GM23338 (cell line): ENCODE results near the gene MKLN1.

Experiments used
- CREB1 ChIP-seq: fragments of 250-450 bp; sonication (Bioruptor Pico); IDR thresholded peaks from 2 replicates; pipeline ENCODE4 v1.5.0; 2020; ENCODE audit warnings: low read depth, mild to moderate bottlenecking, moderate library complexity
- EZH2 ChIP-seq: fragments of 200-600 bp; sonication (generic); IDR thresholded peaks from one replicate; pipeline ENCODE4 v1.8.0; 2017; ENCODE audit warnings: antibody characterized with exemption, mild to moderate bottlenecking, low read depth; ENCODE audit not compliant: unreplicated experiment
- EZH2phosphoT487 ChIP-seq: fragments of 200-600 bp; sonication (generic); IDR thresholded peaks from one replicate; pipeline ENCODE4 v1.8.1; 2018; ENCODE audit warnings: antibody characterized with exemption; ENCODE audit not compliant: unreplicated experiment
- JUNB ChIP-seq: IDR thresholded peaks from one replicate; pipeline ENCODE4 v1.6.1; 2016; ENCODE audit warnings: antibody characterized with exemption; ENCODE audit not compliant: unreplicated experiment
- NANOG ChIP-seq: IDR thresholded peaks from 2 replicates; pipeline ENCODE4 v1.6.1; 2016; ENCODE audit warnings: antibody characterized with exemption, borderline replicate concordance
- POLR2AphosphoS5 ChIP-seq: IDR thresholded peaks from 2 replicates; pipeline ENCODE4 v1.6.1; 2016; ENCODE audit warnings: antibody characterized with exemption, low read depth
- STAT1 ChIP-seq: IDR thresholded peaks from one replicate; pipeline ENCODE4 v1.6.1; 2016; ENCODE audit warnings: antibody characterized with exemption; ENCODE audit not compliant: unreplicated experiment
- ZNF114 ChIP-seq: fragments of 250-450 bp; sonication (Bioruptor Pico); IDR thresholded peaks from 2 replicates; pipeline ENCODE4 v1.5.0; 2020; ENCODE audit warnings: mild to moderate bottlenecking, moderate library complexity
- ZNF331 ChIP-seq: fragments of 250-450 bp; sonication (Bioruptor Pico); IDR thresholded peaks from 2 replicates; pipeline ENCODE4 v1.5.0; 2020; ENCODE audit warnings: low read depth, mild to moderate bottlenecking, moderate library complexity
- TF ChIP-seq, protein P1 (sequence below), 2 experiments: fragments of 200-600 bp in 1 of 2; sonication (generic) in 1 of 2; conservative IDR thresholded peaks; 2 replicates each; pipeline versions ENCODE4 v1.5.1 to v1.6.1; 2016 to 2017; ENCODE audit warnings: antibody characterized with exemption in 2 of 2, low read depth in 2 of 2, mild to moderate bottlenecking in 2 of 2, moderate library complexity in 1 of 2
- TF ChIP-seq, protein P2 (sequence below): IDR thresholded peaks from 2 replicates; pipeline ENCODE4 v1.6.1; 2016; ENCODE audit warnings: antibody characterized with exemption
- TF ChIP-seq, protein P3 (sequence below): IDR thresholded peaks from one replicate; pipeline ENCODE4 v1.6.1; 2018; ENCODE audit warnings: antibody characterized with exemption; ENCODE audit not compliant: unreplicated experiment
- TF ChIP-seq, protein P4 (sequence below): fragments of 250-450 bp; sonication (Bioruptor Pico); IDR thresholded peaks from 2 replicates; pipeline ENCODE4 v1.5.0; 2020; ENCODE audit warnings: mild to moderate bottlenecking, moderate library complexity

DNA sequence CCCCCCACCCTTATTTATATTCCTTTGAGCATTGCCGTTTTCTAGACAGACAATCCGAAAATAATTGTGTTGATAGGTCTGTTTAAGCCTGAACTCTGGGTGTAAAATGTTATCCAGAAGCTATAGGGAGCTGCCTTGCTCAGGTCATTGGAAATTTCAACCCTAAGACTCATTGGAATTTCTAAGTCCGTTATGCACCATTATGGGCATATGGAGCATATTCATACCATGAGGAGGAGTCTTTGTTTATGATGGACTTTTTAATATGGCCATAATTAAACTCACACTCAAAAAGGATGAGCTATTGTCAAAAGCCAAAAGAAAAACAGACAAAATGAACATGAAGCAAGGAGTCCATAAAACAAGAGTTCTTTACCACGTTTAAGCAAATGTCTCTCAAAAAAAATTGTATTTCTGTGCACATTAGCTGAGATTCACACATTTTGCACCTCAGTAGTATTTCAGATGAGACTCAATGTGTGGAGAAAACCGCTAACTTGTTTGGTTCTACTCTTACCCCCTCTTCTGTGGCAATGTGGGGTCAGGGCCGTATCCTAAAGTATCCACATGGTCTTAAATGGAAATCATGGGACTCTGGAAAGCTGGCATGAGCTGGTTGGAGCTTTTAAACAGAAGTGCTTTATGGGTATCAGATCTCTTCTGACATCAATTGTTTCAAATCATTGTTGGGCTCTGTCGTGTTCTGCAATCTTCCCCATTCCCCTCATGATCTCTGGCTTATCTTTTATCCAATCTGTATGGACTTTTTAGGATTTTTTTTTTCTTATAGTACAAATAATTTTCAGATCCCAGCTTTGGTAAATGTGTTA is 168.2 kb downstream of the MKLN1 start:
- TF ChIP-seq POLR2AphosphoS5 (peak; percentile 59), EZH2 (no peak), EZH2phosphoT487 (no peak), CREB1 (CRISPR knock-in tag) (no peak), JUNB (no peak), ZNF114 (CRISPR knock-in tag) (no peak), ZNF331 (CRISPR knock-in tag) (no peak), STAT1 (no peak), NANOG (no peak)
- TF ChIP-seq, protein P1, sequence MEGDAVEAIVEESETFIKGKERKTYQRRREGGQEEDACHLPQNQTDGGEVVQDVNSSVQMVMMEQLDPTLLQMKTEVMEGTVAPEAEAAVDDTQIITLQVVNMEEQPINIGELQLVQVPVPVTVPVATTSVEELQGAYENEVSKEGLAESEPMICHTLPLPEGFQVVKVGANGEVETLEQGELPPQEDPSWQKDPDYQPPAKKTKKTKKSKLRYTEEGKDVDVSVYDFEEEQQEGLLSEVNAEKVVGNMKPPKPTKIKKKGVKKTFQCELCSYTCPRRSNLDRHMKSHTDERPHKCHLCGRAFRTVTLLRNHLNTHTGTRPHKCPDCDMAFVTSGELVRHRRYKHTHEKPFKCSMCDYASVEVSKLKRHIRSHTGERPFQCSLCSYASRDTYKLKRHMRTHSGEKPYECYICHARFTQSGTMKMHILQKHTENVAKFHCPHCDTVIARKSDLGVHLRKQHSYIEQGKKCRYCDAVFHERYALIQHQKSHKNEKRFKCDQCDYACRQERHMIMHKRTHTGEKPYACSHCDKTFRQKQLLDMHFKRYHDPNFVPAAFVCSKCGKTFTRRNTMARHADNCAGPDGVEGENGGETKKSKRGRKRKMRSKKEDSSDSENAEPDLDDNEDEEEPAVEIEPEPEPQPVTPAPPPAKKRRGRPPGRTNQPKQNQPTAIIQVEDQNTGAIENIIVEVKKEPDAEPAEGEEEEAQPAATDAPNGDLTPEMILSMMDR (conservative IDR thresholded peaks at IDR 0.05; ENCODE audit: low read depth in 2 of 2), result no peak
- TF ChIP-seq, protein P2, sequence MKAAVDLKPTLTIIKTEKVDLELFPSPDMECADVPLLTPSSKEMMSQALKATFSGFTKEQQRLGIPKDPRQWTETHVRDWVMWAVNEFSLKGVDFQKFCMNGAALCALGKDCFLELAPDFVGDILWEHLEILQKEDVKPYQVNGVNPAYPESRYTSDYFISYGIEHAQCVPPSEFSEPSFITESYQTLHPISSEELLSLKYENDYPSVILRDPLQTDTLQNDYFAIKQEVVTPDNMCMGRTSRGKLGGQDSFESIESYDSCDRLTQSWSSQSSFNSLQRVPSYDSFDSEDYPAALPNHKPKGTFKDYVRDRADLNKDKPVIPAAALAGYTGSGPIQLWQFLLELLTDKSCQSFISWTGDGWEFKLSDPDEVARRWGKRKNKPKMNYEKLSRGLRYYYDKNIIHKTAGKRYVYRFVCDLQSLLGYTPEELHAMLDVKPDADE, result no peak
- TF ChIP-seq, protein P3, sequence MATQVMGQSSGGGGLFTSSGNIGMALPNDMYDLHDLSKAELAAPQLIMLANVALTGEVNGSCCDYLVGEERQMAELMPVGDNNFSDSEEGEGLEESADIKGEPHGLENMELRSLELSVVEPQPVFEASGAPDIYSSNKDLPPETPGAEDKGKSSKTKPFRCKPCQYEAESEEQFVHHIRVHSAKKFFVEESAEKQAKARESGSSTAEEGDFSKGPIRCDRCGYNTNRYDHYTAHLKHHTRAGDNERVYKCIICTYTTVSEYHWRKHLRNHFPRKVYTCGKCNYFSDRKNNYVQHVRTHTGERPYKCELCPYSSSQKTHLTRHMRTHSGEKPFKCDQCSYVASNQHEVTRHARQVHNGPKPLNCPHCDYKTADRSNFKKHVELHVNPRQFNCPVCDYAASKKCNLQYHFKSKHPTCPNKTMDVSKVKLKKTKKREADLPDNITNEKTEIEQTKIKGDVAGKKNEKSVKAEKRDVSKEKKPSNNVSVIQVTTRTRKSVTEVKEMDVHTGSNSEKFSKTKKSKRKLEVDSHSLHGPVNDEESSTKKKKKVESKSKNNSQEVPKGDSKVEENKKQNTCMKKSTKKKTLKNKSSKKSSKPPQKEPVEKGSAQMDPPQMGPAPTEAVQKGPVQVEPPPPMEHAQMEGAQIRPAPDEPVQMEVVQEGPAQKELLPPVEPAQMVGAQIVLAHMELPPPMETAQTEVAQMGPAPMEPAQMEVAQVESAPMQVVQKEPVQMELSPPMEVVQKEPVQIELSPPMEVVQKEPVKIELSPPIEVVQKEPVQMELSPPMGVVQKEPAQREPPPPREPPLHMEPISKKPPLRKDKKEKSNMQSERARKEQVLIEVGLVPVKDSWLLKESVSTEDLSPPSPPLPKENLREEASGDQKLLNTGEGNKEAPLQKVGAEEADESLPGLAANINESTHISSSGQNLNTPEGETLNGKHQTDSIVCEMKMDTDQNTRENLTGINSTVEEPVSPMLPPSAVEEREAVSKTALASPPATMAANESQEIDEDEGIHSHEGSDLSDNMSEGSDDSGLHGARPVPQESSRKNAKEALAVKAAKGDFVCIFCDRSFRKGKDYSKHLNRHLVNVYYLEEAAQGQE, result no peak
- TF ChIP-seq, protein P4, sequence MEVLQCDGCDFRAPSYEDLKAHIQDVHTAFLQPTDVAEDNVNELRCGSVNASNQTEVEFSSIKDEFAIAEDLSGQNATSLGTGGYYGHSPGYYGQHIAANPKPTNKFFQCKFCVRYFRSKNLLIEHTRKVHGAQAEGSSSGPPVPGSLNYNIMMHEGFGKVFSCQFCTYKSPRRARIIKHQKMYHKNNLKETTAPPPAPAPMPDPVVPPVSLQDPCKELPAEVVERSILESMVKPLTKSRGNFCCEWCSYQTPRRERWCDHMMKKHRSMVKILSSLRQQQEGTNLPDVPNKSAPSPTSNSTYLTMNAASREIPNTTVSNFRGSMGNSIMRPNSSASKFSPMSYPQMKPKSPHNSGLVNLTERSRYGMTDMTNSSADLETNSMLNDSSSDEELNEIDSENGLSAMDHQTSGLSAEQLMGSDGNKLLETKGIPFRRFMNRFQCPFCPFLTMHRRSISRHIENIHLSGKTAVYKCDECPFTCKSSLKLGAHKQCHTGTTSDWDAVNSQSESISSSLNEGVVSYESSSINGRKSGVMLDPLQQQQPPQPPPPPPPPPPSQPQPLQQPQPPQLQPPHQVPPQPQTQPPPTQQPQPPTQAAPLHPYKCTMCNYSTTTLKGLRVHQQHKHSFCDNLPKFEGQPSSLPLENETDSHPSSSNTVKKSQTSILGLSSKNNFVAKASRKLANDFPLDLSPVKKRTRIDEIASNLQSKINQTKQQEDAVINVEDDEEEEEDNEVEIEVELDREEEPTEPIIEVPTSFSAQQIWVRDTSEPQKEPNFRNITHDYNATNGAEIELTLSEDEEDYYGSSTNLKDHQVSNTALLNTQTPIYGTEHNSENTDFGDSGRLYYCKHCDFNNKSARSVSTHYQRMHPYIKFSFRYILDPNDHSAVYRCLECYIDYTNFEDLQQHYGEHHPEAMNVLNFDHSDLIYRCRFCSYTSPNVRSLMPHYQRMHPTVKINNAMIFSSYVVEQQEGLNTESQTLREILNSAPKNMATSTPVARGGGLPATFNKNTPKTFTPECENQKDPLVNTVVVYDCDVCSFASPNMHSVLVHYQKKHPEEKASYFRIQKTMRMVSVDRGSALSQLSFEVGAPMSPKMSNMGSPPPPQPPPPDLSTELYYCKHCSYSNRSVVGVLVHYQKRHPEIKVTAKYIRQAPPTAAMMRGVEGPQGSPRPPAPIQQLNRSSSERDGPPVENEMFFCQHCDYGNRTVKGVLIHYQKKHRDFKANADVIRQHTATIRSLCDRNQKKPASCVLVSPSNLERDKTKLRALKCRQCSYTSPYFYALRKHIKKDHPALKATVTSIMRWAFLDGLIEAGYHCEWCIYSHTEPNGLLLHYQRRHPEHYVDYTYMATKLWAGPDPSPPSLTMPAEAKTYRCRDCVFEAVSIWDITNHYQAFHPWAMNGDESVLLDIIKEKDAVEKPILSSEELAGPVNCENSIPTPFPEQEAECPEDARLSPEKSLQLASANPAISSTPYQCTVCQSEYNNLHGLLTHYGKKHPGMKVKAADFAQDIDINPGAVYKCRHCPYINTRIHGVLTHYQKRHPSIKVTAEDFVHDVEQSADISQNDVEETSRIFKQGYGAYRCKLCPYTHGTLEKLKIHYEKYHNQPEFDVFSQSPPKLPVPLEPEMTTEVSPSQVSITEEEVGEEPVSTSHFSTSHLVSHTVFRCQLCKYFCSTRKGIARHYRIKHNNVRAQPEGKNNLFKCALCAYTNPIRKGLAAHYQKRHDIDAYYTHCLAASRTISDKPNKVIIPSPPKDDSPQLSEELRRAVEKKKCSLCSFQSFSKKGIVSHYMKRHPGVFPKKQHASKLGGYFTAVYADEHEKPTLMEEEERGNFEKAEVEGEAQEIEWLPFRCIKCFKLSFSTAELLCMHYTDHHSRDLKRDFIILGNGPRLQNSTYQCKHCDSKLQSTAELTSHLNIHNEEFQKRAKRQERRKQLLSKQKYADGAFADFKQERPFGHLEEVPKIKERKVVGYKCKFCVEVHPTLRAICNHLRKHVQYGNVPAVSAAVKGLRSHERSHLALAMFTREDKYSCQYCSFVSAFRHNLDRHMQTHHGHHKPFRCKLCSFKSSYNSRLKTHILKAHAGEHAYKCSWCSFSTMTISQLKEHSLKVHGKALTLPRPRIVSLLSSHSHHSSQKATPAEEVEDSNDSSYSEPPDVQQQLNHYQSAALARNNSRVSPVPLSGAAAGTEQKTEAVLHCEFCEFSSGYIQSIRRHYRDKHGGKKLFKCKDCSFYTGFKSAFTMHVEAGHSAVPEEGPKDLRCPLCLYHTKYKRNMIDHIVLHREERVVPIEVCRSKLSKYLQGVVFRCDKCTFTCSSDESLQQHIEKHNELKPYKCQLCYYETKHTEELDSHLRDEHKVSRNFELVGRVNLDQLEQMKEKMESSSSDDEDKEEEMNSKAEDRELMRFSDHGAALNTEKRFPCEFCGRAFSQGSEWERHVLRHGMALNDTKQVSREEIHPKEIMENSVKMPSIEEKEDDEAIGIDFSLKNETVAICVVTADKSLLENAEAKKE, result no peak
